Stimulated activated CD4-positive, alpha-beta T cell treated with anti-CD3 and anti-CD28 coated beads, Interleukin-2, amount 100 ng/mL, for 24 hours (primary cell): ENCODE data around the gene GJA3.
"Not testable (repeated sequence)": the region's sequence is repeated elsewhere in the genome, so short reads cannot be mapped to it uniquely, and the experiment has no call there.

ENCODE experiments used
- DNase-seq, 2 donors: peaks; one replicate each; pipeline ENCODE4 v3.0.0-alpha.2; 2020

Gene GJA3

GRCh38 chr13:20182231-20182846 is 21.5 kb upstream of the GJA3 start:
- DNase-seq = peak; percentile 40 to 53

GRCh38 chr13:20181188-20181587 is 20.3 kb upstream of the GJA3 start:
- DNase-seq = no peak

- no peak for DNase-seq
Measured at GRCh38 chr13:20178156-20178555, 17.3 kb upstream of the GJA3 start.

GRCh38 chr13:20177049-20177831 is 16.4 kb upstream of the GJA3 start:
- no peak for DNase-seq

- DNase-seq = no peak
Measured at GRCh38 chr13:20175907-20176652, 15.2 kb upstream of the GJA3 start.

GRCh38 chr13:20175406-20175794 is 14.5 kb upstream of the GJA3 start:
- DNase-seq = no peak

GRCh38 chr13:20174656-20175405 is 14.0 kb upstream of the GJA3 start:
- peak; percentile 77 to 79 for DNase-seq

GRCh38 chr13:20173116-20173746 is 12.4 kb upstream of the GJA3 start:
- peak in 1 of 2 donors; percentile 37 for DNase-seq

- no peak for DNase-seq
Measured at GRCh38 chr13:20171364-20171763, 10.5 kb upstream of the GJA3 start.

GRCh38 chr13:20170921-20171320 is 10.1 kb upstream of the GJA3 start:
- no peak for DNase-seq

GRCh38 chr13:20168396-20168795 is 7.5 kb upstream of the GJA3 start:
- DNase-seq = no peak

GRCh38 chr13:20165417-20166257 is 4.8 kb upstream of the GJA3 start:
- DNase-seq = no peak

- no peak for DNase-seq
Measured at GRCh38 chr13:20161951-20162300, 1.1 kb upstream of the GJA3 start.

- DNase-seq = peak; percentile 49 to 64
Measured at GRCh38 chr13:20161275-20161950, 561 bp upstream of the GJA3 start.

- DNase-seq = no peak
Measured at GRCh38 chr13:20159646-20160305, 1.1 kb downstream of the GJA3 start.

GRCh38 chr13:20157151-20157796 is 3.6 kb downstream of the GJA3 start:
- no peak for DNase-seq

GRCh38 chr13:20156702-20157101 is 4.2 kb downstream of the GJA3 start:
- no peak for DNase-seq

GRCh38 chr13:20153290-20153689 is 7.6 kb downstream of the GJA3 start:
- not testable (repeated sequence) for DNase-seq

GRCh38 chr13:20151612-20152011 is 9.2 kb downstream of the GJA3 start:
- peak in 1 of 2 donors; percentile 6 for DNase-seq

GRCh38 chr13:20151016-20151415 is 9.8 kb downstream of the GJA3 start:
- DNase-seq = no peak
